Hepatocyte (in vitro differentiated cells): Measurements from ENCODE around the gene MRPS10.

ENCODE experiments used
- EZH2 ChIP-seq: fragments of 200-600 bp; sonication (generic); IDR thresholded peaks from 2 replicates; pipeline ENCODE4 v1.6.1; 2016; ENCODE audit warnings: antibody characterized with exemption, mild to moderate bottlenecking, borderline replicate concordance
- EZH2phosphoT487 ChIP-seq: fragments of 200-600 bp; sonication (generic); IDR thresholded peaks from one replicate; pipeline ENCODE4 v1.6.1; 2018; ENCODE audit warnings: antibody characterized with exemption, mild to moderate bottlenecking, low read depth, moderate library complexity; ENCODE audit not compliant: unreplicated experiment, severe bottlenecking
- TF ChIP-seq, protein P1 (sequence below): fragments of 200-600 bp; sonication (generic); IDR thresholded peaks from 2 replicates; pipeline ENCODE4 v1.5.1; 2016; ENCODE audit warnings: antibody characterized with exemption, mild to moderate bottlenecking; ENCODE audit not compliant: poor library complexity

DNA sequence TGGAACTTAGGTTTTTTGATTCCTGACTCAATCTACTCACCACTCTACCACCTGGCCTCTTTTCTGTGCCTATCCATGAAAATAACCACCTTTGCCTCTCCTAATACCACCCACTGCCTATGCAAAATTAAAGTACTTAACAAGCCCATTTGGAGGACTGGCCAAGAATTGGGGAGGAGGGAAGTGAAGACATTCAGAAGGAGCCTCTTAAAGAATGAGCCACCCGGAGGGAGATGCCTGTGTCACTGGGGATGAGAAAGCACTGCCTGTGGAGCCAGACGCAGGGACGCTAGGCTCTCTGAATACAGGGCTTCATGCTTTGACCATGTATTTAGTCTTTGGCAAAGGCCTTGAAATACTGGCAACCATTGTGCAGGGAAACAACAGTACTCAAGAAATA, 40.0 kb upstream of the MRPS10 start:
- TF ChIP-seq, protein P1, sequence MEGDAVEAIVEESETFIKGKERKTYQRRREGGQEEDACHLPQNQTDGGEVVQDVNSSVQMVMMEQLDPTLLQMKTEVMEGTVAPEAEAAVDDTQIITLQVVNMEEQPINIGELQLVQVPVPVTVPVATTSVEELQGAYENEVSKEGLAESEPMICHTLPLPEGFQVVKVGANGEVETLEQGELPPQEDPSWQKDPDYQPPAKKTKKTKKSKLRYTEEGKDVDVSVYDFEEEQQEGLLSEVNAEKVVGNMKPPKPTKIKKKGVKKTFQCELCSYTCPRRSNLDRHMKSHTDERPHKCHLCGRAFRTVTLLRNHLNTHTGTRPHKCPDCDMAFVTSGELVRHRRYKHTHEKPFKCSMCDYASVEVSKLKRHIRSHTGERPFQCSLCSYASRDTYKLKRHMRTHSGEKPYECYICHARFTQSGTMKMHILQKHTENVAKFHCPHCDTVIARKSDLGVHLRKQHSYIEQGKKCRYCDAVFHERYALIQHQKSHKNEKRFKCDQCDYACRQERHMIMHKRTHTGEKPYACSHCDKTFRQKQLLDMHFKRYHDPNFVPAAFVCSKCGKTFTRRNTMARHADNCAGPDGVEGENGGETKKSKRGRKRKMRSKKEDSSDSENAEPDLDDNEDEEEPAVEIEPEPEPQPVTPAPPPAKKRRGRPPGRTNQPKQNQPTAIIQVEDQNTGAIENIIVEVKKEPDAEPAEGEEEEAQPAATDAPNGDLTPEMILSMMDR, result no peak
- TF ChIP-seq EZH2, result no peak
- no peak for TF ChIP-seq EZH2phosphoT487
